Osteocyte (in vitro differentiated cells): ENCODE results near the gene TPSB2. TPM values are rescaled to one million over a fixed set of nuclear protein-coding genes. Genes with fewer than 3 reads are reported as not detected.

ENCODE experiments used
- DNase-seq: peaks from one replicate; pipeline ENCODE4 v3.0.0; 2021; ENCODE audit warnings: mixed read lengths; ENCODE audit not compliant: unreplicated experiment; ENCODE audit errors: extremely low spot score
- H3K27ac Mint-ChIP-seq: one replicate; pipeline ENCODE4 v1.8.0; 2021; ENCODE audit warnings: mild to moderate bottlenecking, mixed read lengths; ENCODE audit not compliant: unreplicated experiment
- H3K27me3 Mint-ChIP-seq: one replicate; pipeline ENCODE4 v1.8.0; 2021; ENCODE audit warnings: mixed read lengths; ENCODE audit not compliant: unreplicated experiment
- H3K36me3 Mint-ChIP-seq: one replicate; pipeline ENCODE4 v1.8.0; 2021; ENCODE audit warnings: mixed read lengths; ENCODE audit not compliant: unreplicated experiment
- H3K4me1 Mint-ChIP-seq: one replicate; pipeline ENCODE4 v1.8.0; 2021; ENCODE audit warnings: mixed read lengths; ENCODE audit not compliant: unreplicated experiment
- H3K4me3 Mint-ChIP-seq: one replicate; pipeline ENCODE4 v1.8.0; 2021; ENCODE audit warnings: mild to moderate bottlenecking, moderate library complexity, mixed read lengths; ENCODE audit not compliant: unreplicated experiment
- H3K9me3 Mint-ChIP-seq: one replicate; pipeline ENCODE4 v1.8.0; 2021; ENCODE audit warnings: mixed read lengths; ENCODE audit not compliant: unreplicated experiment
- total RNA-seq: library from RNA; stranded (reverse); gene quantifications from 2 replicates; pipeline ENCODE4 v1.2.1, GENCODE V29; 2021
- TF ChIP-seq, protein P1 (sequence below): fragments of 200-600 bp; sonication (generic); IDR thresholded peaks from 2 replicates; pipeline ENCODE4 v1.5.0; 2021; ENCODE audit warnings: antibody characterized with exemption, mild to moderate bottlenecking, moderate library complexity

TPSB2 gene
- total RNA-seq, 1 donor from 2014 or later, result not detected

- no peak within 1 kb of the TSS for H3K27ac Mint-ChIP-seq
These were observed 4.9 kb downstream of the TPSB2 start, which contains the start of gene TPSG1 for GRCh38 chr16:1225051-1225451. TSS of gene TPSG1 (minus strand) at chr16:1225268. CDS start at chr16:1225252, 16 bp downstream.

DNA sequence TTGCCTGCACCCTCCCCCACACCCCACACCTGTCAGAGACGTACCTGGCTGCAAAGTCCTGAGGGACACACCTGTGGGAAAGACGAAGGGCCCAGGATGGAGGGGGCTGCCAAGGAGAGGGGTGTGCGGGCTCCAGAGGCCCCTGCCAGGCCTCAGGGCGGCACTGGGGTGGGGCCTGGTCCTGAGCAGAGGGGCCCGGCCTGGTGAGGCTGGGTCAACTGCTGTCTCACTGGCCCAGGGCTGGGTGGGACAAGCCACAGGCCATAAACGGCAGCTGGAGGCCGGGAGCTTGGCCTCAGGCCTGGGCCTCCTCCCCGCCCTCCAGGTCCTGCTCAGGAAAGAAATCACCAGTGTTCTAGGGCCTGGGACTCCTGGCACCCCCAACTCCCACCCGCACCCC lies 5.4 kb downstream of the TPSB2 start:
- H3K4me1 Mint-ChIP-seq, result no peaks in the 10 kb centered on the region
- H3K27ac Mint-ChIP-seq, result no peak overlapping the region
- no peaks in the 10 kb centered on the region for H3K9me3 Mint-ChIP-seq

More at GRCh38 chr16:1225051-1225451, 4.9 kb downstream of the TPSB2 start, which contains the start of gene TPSG1:
- H3K36me3 Mint-ChIP-seq, result peaks cover 3% of the 10 kb centered on the region
- H3K4me3 Mint-ChIP-seq, result no peak within 1 kb of the TSS
- TF ChIP-seq, protein P1, sequence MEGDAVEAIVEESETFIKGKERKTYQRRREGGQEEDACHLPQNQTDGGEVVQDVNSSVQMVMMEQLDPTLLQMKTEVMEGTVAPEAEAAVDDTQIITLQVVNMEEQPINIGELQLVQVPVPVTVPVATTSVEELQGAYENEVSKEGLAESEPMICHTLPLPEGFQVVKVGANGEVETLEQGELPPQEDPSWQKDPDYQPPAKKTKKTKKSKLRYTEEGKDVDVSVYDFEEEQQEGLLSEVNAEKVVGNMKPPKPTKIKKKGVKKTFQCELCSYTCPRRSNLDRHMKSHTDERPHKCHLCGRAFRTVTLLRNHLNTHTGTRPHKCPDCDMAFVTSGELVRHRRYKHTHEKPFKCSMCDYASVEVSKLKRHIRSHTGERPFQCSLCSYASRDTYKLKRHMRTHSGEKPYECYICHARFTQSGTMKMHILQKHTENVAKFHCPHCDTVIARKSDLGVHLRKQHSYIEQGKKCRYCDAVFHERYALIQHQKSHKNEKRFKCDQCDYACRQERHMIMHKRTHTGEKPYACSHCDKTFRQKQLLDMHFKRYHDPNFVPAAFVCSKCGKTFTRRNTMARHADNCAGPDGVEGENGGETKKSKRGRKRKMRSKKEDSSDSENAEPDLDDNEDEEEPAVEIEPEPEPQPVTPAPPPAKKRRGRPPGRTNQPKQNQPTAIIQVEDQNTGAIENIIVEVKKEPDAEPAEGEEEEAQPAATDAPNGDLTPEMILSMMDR, result no peak
- no peaks in the 10 kb centered on the region for H3K9me3 Mint-ChIP-seq
- H3K27me3 Mint-ChIP-seq, result no peaks in the 10 kb centered on the region
- no peaks in the 10 kb centered on the region for H3K4me1 Mint-ChIP-seq
- DNase-seq, result no peak

GRCh38 chr16:1223355-1224214 lies 6.4 kb downstream of the TPSB2 start:
- Mint-ChIP-seq H3K36me3 (peaks cover 3% of the 10 kb centered on the region), H3K27ac (no peak overlapping the region), H3K27me3 (no peaks in the 10 kb centered on the region), H3K4me3 (no peak overlapping the region), H3K4me1 (no peaks in the 10 kb centered on the region), H3K9me3 (no peaks in the 10 kb centered on the region)
- no peak for DNase-seq
- TF ChIP-seq, protein P1, result no peak

More for the DNA sequence above, 5.4 kb downstream of the TPSB2 start:
- DNase-seq, result no peak
- TF ChIP-seq, protein P1, result no peak
- H3K36me3 Mint-ChIP-seq, result peaks cover 3% of the 10 kb centered on the region
- H3K27me3 Mint-ChIP-seq, result no peaks in the 10 kb centered on the region
- no peak overlapping the region for H3K4me3 Mint-ChIP-seq

- H3K4me3 Mint-ChIP-seq, result no peak overlapping the region
- H3K27ac Mint-ChIP-seq, result no peak overlapping the region
- H3K9me3 Mint-ChIP-seq, result no peaks in the 10 kb centered on the region
- TF ChIP-seq, protein P1, result no peak
- no peak for DNase-seq
- no peaks in the 10 kb centered on the region for H3K27me3 Mint-ChIP-seq
- H3K36me3 Mint-ChIP-seq, result peaks cover 5% of the 10 kb centered on the region
- H3K4me1 Mint-ChIP-seq, result no peaks in the 10 kb centered on the region
These were observed 7.2 kb downstream of the TPSB2 start for GRCh38 chr16:1222553-1223354.
